Transverse colon (tissue), 3 donors: Measurements from ENCODE around the gene AMPD3.

Experiments
- POLR2A ChIP-seq: fragments of 450-650 bp; IDR thresholded peaks from one replicate; pipeline ENCODE4 v1.6.1; 2016; ENCODE audit warnings: antibody characterized with exemption, mild to moderate bottlenecking, moderate library complexity
- TF ChIP-seq, protein P1 (sequence below), 5 experiments: fragments of 200-600 bp in 3 of 5; fragments of 450-650 bp in 2 of 5; sonication (generic) in 3 of 5; IDR thresholded peaks; 1 replicate in 2 of 5; 2 replicates in 3 of 5; pipeline ENCODE4 v1.5.1; 2016 to 2017; ENCODE audit warnings: antibody characterized with exemption in 5 of 5, inconsistent platforms in 3 of 5, mild to moderate bottlenecking in 2 of 5, moderate library complexity in 1 of 5

- TF ChIP-seq, protein P1, sequence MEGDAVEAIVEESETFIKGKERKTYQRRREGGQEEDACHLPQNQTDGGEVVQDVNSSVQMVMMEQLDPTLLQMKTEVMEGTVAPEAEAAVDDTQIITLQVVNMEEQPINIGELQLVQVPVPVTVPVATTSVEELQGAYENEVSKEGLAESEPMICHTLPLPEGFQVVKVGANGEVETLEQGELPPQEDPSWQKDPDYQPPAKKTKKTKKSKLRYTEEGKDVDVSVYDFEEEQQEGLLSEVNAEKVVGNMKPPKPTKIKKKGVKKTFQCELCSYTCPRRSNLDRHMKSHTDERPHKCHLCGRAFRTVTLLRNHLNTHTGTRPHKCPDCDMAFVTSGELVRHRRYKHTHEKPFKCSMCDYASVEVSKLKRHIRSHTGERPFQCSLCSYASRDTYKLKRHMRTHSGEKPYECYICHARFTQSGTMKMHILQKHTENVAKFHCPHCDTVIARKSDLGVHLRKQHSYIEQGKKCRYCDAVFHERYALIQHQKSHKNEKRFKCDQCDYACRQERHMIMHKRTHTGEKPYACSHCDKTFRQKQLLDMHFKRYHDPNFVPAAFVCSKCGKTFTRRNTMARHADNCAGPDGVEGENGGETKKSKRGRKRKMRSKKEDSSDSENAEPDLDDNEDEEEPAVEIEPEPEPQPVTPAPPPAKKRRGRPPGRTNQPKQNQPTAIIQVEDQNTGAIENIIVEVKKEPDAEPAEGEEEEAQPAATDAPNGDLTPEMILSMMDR (IDR thresholded peaks at IDR 0.05), result peak; percentile 60 to 74 (median 69)
- TF ChIP-seq POLR2A, result no peak
These were observed 49.0 kb upstream of the AMPD3 start for GRCh38 chr11:10405865-10406592.
